A673 (cell line): ENCODE results near the gene ENTPD7. TPM values are rescaled to one million over a fixed set of nuclear protein-coding genes. Genes with fewer than 3 reads are reported as not detected.
"Not testable (repeated sequence)": the region's sequence is repeated elsewhere in the genome, so short reads cannot be mapped to it uniquely, and the experiment has no call there.

Experiments used
- BruUV-seq: library from RNA; stranded (reverse); fragments of 400-500 nt; replicated peaks from 2 replicates; lab custom pipeline; 2021; lab: Mats Ljungman, UMichigan
- CTCF ChIA-PET: fragments of 300-600 bp; sonication (Branson Sonifier 250); formaldehyde crosslinking; loops from one replicate; lab custom pipeline; 2022; ENCODE audit warnings: antibody characterized with exemption; lab: Charles Lee
- POLR2A ChIA-PET: fragments of 300-600 bp; sonication (Branson Sonifier 250); formaldehyde crosslinking; loops from one replicate; lab custom pipeline; 2022; ENCODE audit warnings: antibody characterized with exemption; ENCODE audit not compliant: low non-redundant PET; lab: Charles Lee
- DNase-seq: peaks from one replicate; pipeline ENCODE4 v3.0.0-alpha.2; 2015; ENCODE audit warnings: low spot score
- H3K27ac ChIP-seq: fragments of 200-600 bp; sonication (generic); 2 replicates; pipeline ENCODE4 v1.5.1; 2016; ENCODE audit warnings: mixed run types, low read depth, mild to moderate bottlenecking, mixed read lengths, antibody characterized with exemption, low read length; ENCODE audit not compliant: poor library complexity, severe bottlenecking
- H3K27me3 ChIP-seq: fragments of 200-600 bp; sonication (generic); replicated peaks from 2 replicates; pipeline ENCODE4 v1.6.1; 2017; ENCODE audit warnings: mixed run types, low read depth, mild to moderate bottlenecking, mixed read lengths, antibody characterized with exemption, low read length; ENCODE audit not compliant: insufficient read depth, poor library complexity
- H3K36me3 ChIP-seq: fragments of 200-600 bp; sonication (generic); 2 replicates; pipeline ENCODE4 v1.6.1; 2016; ENCODE audit warnings: mixed run types, mild to moderate bottlenecking, mixed read lengths, antibody characterized with exemption, low read length; ENCODE audit not compliant: insufficient read depth, poor library complexity, severe bottlenecking
- H3K4me1 ChIP-seq: fragments of 200-600 bp; sonication (generic); 2 replicates; pipeline ENCODE4 v1.6.1; 2017; ENCODE audit warnings: mixed run types, mild to moderate bottlenecking, mixed read lengths, antibody characterized with exemption, low read length; ENCODE audit not compliant: insufficient read depth, poor library complexity, severe bottlenecking
- H3K4me3 ChIP-seq: fragments of 200-600 bp; sonication (generic); 2 replicates; pipeline ENCODE4 v1.5.1; 2016; ENCODE audit warnings: low read depth, mixed run types, mild to moderate bottlenecking, mixed read lengths, low read length; ENCODE audit not compliant: poor library complexity, severe bottlenecking
- H3K9me3 ChIP-seq: fragments of 200-600 bp; sonication (generic); 2 replicates; pipeline ENCODE4 v1.6.1; 2016; ENCODE audit warnings: mixed run types, low read depth, mild to moderate bottlenecking, mixed read lengths, antibody characterized with exemption, low read length; ENCODE audit not compliant: poor library complexity, severe bottlenecking
- EZH2 ChIP-seq: fragments of 200-600 bp; sonication (generic); IDR thresholded peaks from 2 replicates; pipeline ENCODE4 v1.6.1; 2017; ENCODE audit warnings: borderline replicate concordance, low read depth, mild to moderate bottlenecking, mixed read lengths, antibody characterized with exemption, low read length; ENCODE audit not compliant: poor library complexity, severe bottlenecking
- intact Hi-C: fragments of 100-400 bp; cut with micrococcal nuclease; formaldehyde crosslinking; loops from one replicate; pipeline ENCODE4 v1.10.0; 2022; ENCODE audit not compliant: unreplicated experiment
- total RNA-seq: library from RNA; stranded (reverse); gene quantifications from 2 replicates; pipeline ENCODE4 v1.2.3, GENCODE V29; 2021
- TF ChIP-seq, protein P1 (sequence below): fragments of 300-800, 200-600 bp; sonication (generic); conservative IDR thresholded peaks from 2 replicates; pipeline ENCODE4 v1.5.1; 2017; ENCODE audit warnings: low read depth, mild to moderate bottlenecking, antibody characterized with exemption, low read length, moderate library complexity, mixed read lengths

Gene ENTPD7
- total RNA-seq, 1 experiment from 2014 or later = 11.1 TPM

DNA sequence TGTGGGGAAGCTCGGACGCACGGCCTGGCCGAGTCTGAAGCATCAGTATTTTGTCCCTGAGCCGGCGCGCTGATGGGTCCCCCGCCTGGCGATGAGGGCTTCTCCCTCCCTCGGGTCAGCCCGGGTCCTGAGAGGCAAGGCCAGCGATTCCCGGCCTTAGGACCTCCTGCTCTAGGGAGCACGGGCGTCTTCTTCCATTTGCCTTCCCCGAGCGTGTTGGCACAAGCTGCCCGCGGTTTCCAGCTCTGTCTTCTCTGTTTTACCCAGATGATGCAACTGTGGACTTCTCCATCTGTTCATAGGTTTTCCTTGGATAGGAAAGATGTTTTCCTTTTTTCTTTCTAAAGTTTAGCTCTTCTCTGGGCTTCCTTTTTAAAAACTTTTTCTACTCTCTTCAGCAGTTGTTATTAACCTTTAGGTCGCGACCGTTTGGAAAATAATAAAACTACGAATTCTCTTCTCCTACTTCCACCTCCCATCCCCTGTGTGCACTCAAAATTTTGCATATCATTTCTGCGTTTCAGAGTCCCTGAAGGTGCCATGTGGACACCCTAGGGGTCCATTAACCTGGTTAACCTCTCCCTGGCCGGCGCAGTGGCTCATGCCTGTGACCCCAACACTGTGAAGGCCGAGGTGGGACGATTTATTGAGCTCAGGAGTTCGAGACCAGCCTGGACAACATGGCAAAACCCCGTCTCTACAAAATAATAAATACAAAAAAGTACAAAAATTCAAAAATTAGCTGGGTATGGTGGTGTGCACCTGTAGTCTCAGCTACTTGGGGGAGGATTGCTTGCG is 37.7 kb upstream of the ENTPD7 start:
- TF ChIP-seq EZH2 = no peak
- TF ChIP-seq, protein P1, sequence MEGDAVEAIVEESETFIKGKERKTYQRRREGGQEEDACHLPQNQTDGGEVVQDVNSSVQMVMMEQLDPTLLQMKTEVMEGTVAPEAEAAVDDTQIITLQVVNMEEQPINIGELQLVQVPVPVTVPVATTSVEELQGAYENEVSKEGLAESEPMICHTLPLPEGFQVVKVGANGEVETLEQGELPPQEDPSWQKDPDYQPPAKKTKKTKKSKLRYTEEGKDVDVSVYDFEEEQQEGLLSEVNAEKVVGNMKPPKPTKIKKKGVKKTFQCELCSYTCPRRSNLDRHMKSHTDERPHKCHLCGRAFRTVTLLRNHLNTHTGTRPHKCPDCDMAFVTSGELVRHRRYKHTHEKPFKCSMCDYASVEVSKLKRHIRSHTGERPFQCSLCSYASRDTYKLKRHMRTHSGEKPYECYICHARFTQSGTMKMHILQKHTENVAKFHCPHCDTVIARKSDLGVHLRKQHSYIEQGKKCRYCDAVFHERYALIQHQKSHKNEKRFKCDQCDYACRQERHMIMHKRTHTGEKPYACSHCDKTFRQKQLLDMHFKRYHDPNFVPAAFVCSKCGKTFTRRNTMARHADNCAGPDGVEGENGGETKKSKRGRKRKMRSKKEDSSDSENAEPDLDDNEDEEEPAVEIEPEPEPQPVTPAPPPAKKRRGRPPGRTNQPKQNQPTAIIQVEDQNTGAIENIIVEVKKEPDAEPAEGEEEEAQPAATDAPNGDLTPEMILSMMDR = no peak
- no peaks in the 10 kb centered on the region for H3K36me3 ChIP-seq
- TSS peak; percentile 78 for BruUV-seq
- no peaks in the 10 kb centered on the region for H3K9me3 ChIP-seq
- DNase-seq = no peak
- no peaks in the 10 kb centered on the region for H3K27me3 ChIP-seq
- peak overlapping the region; percentile 84 for H3K4me3 ChIP-seq
- peaks cover 12% of the 10 kb centered on the region for H3K4me1 ChIP-seq
- ChIA-PET CTCF (no interaction called here), POLR2A (no interaction called here)
- intact Hi-C loops = no loop called here
- peak overlapping the region; percentile 95 for H3K27ac ChIP-seq

DNA sequence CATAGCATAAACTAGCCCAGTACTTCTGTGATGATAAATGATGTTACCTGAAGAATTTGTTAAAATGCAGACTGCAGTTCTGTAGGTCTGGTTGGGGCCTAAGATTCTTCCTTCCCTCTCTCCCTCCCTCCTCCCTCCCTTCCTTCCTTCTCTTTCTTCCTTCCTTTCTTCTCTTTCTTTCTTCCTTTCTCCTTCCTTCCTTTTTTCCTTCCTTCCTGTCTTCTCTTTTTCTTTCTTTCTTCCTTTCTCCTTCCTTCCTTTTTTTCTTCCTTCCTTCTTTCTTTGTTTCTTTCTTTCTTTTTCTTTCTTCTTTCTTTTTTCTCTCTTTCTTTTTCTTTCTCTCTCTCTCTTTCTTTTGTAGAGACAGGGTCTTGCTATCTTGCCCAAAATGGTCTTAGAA is 35.4 kb upstream of the ENTPD7 start:
- DNase-seq = no peak
- no peak overlapping the region for H3K4me3 ChIP-seq
- intact Hi-C loops = no loop called here
- H3K27me3 ChIP-seq = no peaks in the 10 kb centered on the region
- H3K36me3 ChIP-seq = no peaks in the 10 kb centered on the region
- no peak overlapping the region for H3K27ac ChIP-seq
- TF ChIP-seq EZH2 = no peak
- TF ChIP-seq, protein P1 = no peak
- ChIA-PET POLR2A (no interaction called here), CTCF (no interaction called here)
- BruUV-seq = no TSS peak
- H3K4me1 ChIP-seq = peaks cover 1% of the 10 kb centered on the region
- H3K9me3 ChIP-seq = no peaks in the 10 kb centered on the region

DNA sequence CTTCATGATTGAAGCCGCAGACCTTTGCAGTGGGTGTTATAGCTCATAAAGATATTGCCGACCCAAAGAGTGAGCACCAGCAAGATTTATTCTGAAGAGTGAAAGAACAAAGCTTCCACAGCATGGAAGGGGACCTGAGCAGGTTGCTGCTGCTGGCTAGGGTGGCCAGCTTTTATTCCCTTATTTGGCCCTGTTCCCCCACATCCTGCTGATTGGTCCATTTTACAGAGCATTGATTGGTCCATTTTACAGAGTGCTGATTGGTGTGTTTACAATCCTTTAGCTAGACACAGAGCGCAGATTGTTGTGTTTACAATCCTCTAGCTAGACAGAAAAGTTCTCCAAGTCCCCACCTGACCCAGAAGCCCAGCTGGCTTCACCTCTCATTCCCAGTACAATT is 34.2 kb upstream of the ENTPD7 start:
- intact Hi-C loops, H3K36me3 ChIP-seq, POLR2A ChIA-PET, CTCF ChIA-PET, BruUV-seq, H3K4me1 ChIP-seq, H3K9me3 ChIP-seq, H3K27ac ChIP-seq, H3K4me3 ChIP-seq, DNase-seq, H3K27me3 ChIP-seq: not testable (repeated sequence)
